Activated CD4-positive, alpha-beta T cell treated with anti-CD3 and anti-CD28 coated beads for 4 hours (primary cell): Measurements from ENCODE around the gene FXYD7.

Experiments used
- DNase-seq, 2 donors: peaks; one replicate each; pipeline ENCODE4 v3.0.0-alpha.2; 2020

The FXYD7 gene

GRCh38 chr19:35112995-35113688 lies 29.9 kb upstream of the FXYD7 start:
- DNase-seq: no peak

GRCh38 chr19:35114353-35115176 lies 28.5 kb upstream of the FXYD7 start:
- DNase-seq: peak; percentile 56 to 68

- no peak for DNase-seq
Observed at GRCh38 chr19:35115177-35115951, 27.7 kb upstream of the FXYD7 start, which contains the start of gene FXYD3. Gene FXYD3 (plus strand): TSS chr19:35115823. CDS start chr19:35119377, 3,554 bp downstream.

GRCh38 chr19:35116072-35116801 lies 26.8 kb upstream of the FXYD7 start:
- no peak for DNase-seq

- DNase-seq: no peak
Observed at GRCh38 chr19:35117116-35117515, 25.9 kb upstream of the FXYD7 start.

- DNase-seq: no peak
Observed at GRCh38 chr19:35117799-35118198, 25.3 kb upstream of the FXYD7 start.

- DNase-seq: no peak
Observed at GRCh38 chr19:35118268-35119020, 24.6 kb upstream of the FXYD7 start.

GRCh38 chr19:35119091-35119490 lies 24.0 kb upstream of the FXYD7 start:
- no peak for DNase-seq

- DNase-seq: no peak
Observed at GRCh38 chr19:35119578-35120155, 23.4 kb upstream of the FXYD7 start.

GRCh38 chr19:35120492-35120891 lies 22.6 kb upstream of the FXYD7 start:
- no peak for DNase-seq

- no peak for DNase-seq
Observed at GRCh38 chr19:35120898-35121297, 22.2 kb upstream of the FXYD7 start.

- DNase-seq: no peak
Observed at GRCh38 chr19:35122687-35123551, 20.1 kb upstream of the FXYD7 start.

GRCh38 chr19:35123573-35123972 lies 19.5 kb upstream of the FXYD7 start:
- DNase-seq: no peak

- DNase-seq: peak; percentile 85 to 89
Observed at GRCh38 chr19:35124098-35125060, 18.7 kb upstream of the FXYD7 start.

- no peak for DNase-seq
Observed at GRCh38 chr19:35125270-35125717, 17.8 kb upstream of the FXYD7 start.

- DNase-seq: no peak
Observed at GRCh38 chr19:35125749-35126623, 17.1 kb upstream of the FXYD7 start.

GRCh38 chr19:35126624-35126959 lies 16.5 kb upstream of the FXYD7 start:
- DNase-seq: no peak

- DNase-seq: no peak
Observed at GRCh38 chr19:35127871-35128270, 15.2 kb upstream of the FXYD7 start.
